ENCODE measurements around the gene TMEM214.

TMEM214 gene

GRCh38 chr2:27032495-27033252 lies at the start of gene TMEM214:
Gene TMEM214, plus strand, starts transcription at chr2:27032965. Its CDS starts 51 bp downstream, at chr2:27033016.
- peak; percentile 87 for DNase-seq

GRCh38 chr2:26983746-26984145 lies 49.0 kb upstream of the TMEM214 start:
- DNase-seq, result no peak

- DNase-seq, result no peak
Measured at GRCh38 chr2:26985807-26986206, 47.0 kb upstream of the TMEM214 start.

GRCh38 chr2:26986576-26986975 lies 46.2 kb upstream of the TMEM214 start:
- peak; percentile 10 for DNase-seq

GRCh38 chr2:26988058-26988860 lies 44.5 kb upstream of the TMEM214 start:
- DNase-seq, result peak; percentile 67

- peak; percentile 40 for DNase-seq
Measured at GRCh38 chr2:26989156-26989555, 43.6 kb upstream of the TMEM214 start.

GRCh38 chr2:26991717-26992116 lies 41.0 kb upstream of the TMEM214 start:
- no peak for DNase-seq

GRCh38 chr2:26993768-26994167 lies 39.0 kb upstream of the TMEM214 start:
- no peak for DNase-seq

GRCh38 chr2:26994983-26995382 lies 37.8 kb upstream of the TMEM214 start:
- DNase-seq, result no peak

- DNase-seq, result no peak
Measured at GRCh38 chr2:26997394-26997793, 35.4 kb upstream of the TMEM214 start.

GRCh38 chr2:26998323-26998722 lies 34.4 kb upstream of the TMEM214 start:
- no peak for DNase-seq

GRCh38 chr2:27000228-27000627 lies 32.5 kb upstream of the TMEM214 start:
- DNase-seq, result no peak

GRCh38 chr2:27000995-27001394 lies 31.8 kb upstream of the TMEM214 start:
- DNase-seq, result no peak

- no peak for DNase-seq
Measured at GRCh38 chr2:27001950-27002349, 30.8 kb upstream of the TMEM214 start.

- no peak for DNase-seq
Measured at GRCh38 chr2:27003007-27003406, 29.8 kb upstream of the TMEM214 start.

- peak; percentile 53 for DNase-seq
Measured at GRCh38 chr2:27003857-27004256, 28.9 kb upstream of the TMEM214 start.

GRCh38 chr2:27006602-27007415 lies 26.0 kb upstream of the TMEM214 start:
- no peak for DNase-seq

GRCh38 chr2:27007416-27008374 lies 25.1 kb upstream of the TMEM214 start:
- DNase-seq, result no peak

- DNase-seq, result no peak
Measured at GRCh38 chr2:27008678-27009077, 24.1 kb upstream of the TMEM214 start.

- DNase-seq, result no peak
Measured at GRCh38 chr2:27009083-27009482, 23.7 kb upstream of the TMEM214 start.

- DNase-seq, result no peak
Measured at GRCh38 chr2:27009716-27010115, 23.0 kb upstream of the TMEM214 start.

- no peak for DNase-seq
Measured at GRCh38 chr2:27010139-27010538, 22.6 kb upstream of the TMEM214 start.
